ENCODE data around the gene FOXI3.

GRCh38 chr2:88451811-88452564 is 505 bp downstream of the FOXI3 start:
- TF ChIP-seq ZNF274 (IDR thresholded peaks at IDR 0.05; ENCODE audit: low read depth, low read length), result no peak
- no peak for TF ChIP-seq YY1 (IDR thresholded peaks at IDR 0.05; ENCODE audit: insufficient read depth, insufficient read length)
